ENCODE data around the gene UBALD1. TPM values are rescaled to one million over a fixed set of nuclear protein-coding genes. Genes with fewer than 3 reads are reported as not detected.

The UBALD1 gene
- total and polyA plus RNA-seq, 2 donors (not counting 3 experiments of a cell fraction or from before 2014, with no cell fraction given): 24.8 to 41.6 TPM

DNA sequence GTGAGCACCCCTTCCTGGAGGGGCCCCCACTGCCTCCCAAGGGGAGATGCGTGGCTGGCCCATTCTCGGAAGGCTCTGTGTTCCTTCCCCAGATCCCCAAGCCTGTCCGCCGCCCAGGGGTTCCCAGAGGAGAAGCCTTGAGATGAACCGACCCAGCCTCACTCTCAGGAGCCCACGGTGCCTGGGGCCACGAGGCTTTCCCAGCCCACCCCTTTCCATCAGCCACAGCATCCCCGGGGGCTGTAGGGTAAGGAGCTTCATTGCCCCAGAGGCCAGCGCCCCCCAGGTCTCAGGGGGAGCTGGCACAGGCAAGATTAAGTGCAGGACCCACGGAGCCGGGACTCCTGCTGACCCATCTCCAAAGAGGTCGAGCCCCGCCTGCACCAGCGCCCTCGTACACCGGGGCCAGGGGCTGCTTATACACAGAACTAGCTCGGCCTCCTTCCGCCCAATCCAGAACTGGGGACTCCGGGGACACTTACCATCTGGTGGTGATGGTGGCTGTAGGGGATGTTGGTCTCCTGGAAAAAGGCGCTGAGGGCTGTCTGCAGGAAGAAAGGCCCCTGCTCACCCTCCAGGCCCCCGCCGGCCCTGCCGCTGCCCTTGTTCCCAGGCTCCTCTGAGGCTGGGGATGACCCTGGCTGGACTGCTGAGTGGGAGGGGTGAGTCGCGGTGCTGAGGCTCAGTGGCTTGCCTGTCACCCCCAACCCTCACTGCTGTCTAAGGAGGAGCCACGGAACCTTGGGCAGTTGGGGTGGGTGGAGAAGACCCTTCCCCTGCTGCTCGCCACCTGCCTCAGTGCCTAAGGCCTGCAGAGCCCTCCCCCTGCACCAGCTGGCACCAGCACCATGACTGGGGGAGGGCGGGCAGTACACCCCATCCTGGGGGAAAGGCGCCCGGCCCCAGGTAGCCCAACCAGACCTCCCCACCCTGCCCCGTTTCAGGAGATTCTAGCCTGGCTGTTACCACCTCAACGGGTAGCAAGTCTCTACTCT, 4.4 kb downstream of the UBALD1 start:
- CTCF ChIA-PET: interaction anchor here (1.2 kb wide), 1 partner anchor 24 kb away, joined by 3 read pairs; no protein-coding TSS in a partner anchor
- POLR2A ChIA-PET: no interaction called here

More for the DNA sequence above, 4.4 kb downstream of the UBALD1 start:
- H3K27ac ChIP-seq (ENCODE audit: insufficient read depth, low read depth, low read length): no peak overlapping the region
- intact Hi-C loops (cut with micrococcal nuclease) (loop anchor here (5.0 kb wide), 2 partner anchors 73 to 347 kb away; partner anchors contain the start of genes CDIP1 and SEC14L5), dilution Hi-C loops (cut with MboI; ENCODE audit: extremely low pct_ligation_motif_present, low sequenced_read_pairs) (no loop called here)
- FAIRE-seq (no peak), DNase-seq (ENCODE audit: low read depth, low spot score) (no peak)
- no TSS peak for BruUV-seq (replicated peaks)
- no peak overlapping the region for H3K9ac ChIP-seq (replicated peaks; ENCODE audit: extremely low read depth, insufficient read depth, low read length)
- H3K9me1 ChIP-seq (replicated peaks; ENCODE audit: control insufficient read depth, extremely low read depth, insufficient read depth, low read length): no peaks in the 10 kb centered on the region
- peaks cover 0 to 7% of the 10 kb centered on the region in 2 experiments for H3K36me3 ChIP-seq (ENCODE audit: control insufficient read depth in 2 of 2, extremely low read depth in 1 of 2, insufficient read depth in 2 of 2, low read length in 2 of 2)
- TF ChIP-seq POLR2A (IDR thresholded peaks at IDR 0.05; ENCODE audit: low read depth, low read length) (no peak), EZH2 (IDR thresholded peaks at IDR 0.05; ENCODE audit: borderline replicate concordance, low read depth, low read length, severe bottlenecking) (no peak), GATA2 (IDR thresholded peaks at IDR 0.05; ENCODE audit: insufficient read depth, insufficient read length, low read depth, low read length) (no peak), JUN (IDR thresholded peaks at IDR 0.05; ENCODE audit: borderline replicate concordance, insufficient read depth, insufficient read length, low read depth) (no peak), POLR2AphosphoS5 (IDR thresholded peaks at IDR 0.05; ENCODE audit: insufficient read depth, low read depth, low read length) (no peak), FOS (IDR thresholded peaks at IDR 0.05; ENCODE audit: borderline replicate concordance, insufficient read depth, low read length) (no peak), MYC (IDR thresholded peaks at IDR 0.05; ENCODE audit: low read depth, low read length) (no peak)
- TF ChIP-seq, protein P1, sequence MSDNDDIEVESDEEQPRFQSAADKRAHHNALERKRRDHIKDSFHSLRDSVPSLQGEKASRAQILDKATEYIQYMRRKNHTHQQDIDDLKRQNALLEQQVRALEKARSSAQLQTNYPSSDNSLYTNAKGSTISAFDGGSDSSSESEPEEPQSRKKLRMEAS (IDR thresholded peaks at IDR 0.05; ENCODE audit: insufficient read depth, insufficient read length): no peak
- TF ChIP-seq, protein P2, sequence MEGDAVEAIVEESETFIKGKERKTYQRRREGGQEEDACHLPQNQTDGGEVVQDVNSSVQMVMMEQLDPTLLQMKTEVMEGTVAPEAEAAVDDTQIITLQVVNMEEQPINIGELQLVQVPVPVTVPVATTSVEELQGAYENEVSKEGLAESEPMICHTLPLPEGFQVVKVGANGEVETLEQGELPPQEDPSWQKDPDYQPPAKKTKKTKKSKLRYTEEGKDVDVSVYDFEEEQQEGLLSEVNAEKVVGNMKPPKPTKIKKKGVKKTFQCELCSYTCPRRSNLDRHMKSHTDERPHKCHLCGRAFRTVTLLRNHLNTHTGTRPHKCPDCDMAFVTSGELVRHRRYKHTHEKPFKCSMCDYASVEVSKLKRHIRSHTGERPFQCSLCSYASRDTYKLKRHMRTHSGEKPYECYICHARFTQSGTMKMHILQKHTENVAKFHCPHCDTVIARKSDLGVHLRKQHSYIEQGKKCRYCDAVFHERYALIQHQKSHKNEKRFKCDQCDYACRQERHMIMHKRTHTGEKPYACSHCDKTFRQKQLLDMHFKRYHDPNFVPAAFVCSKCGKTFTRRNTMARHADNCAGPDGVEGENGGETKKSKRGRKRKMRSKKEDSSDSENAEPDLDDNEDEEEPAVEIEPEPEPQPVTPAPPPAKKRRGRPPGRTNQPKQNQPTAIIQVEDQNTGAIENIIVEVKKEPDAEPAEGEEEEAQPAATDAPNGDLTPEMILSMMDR (IDR thresholded peaks at IDR 0.05; ENCODE audit: extremely low read depth in 1 of 2, insufficient read depth in 1 of 2, low read depth in 1 of 2, low read length in 2 of 2): no peak
- no peaks in the 10 kb centered on the region for H3K9me3 ChIP-seq (replicated peaks; ENCODE audit: control insufficient read depth, insufficient read depth, low read length)
- no peak overlapping the region for H2AFZ ChIP-seq (ENCODE audit: low read depth, low read length)
- H3K27me3 ChIP-seq (ENCODE audit: control insufficient read depth in 2 of 2, insufficient read depth in 2 of 2, low read length in 2 of 2): no peaks in the 10 kb centered on the region
- H3K79me2 ChIP-seq (ENCODE audit: control insufficient read depth, insufficient read depth, low read length): peaks cover 19% of the 10 kb centered on the region
- no peak overlapping the region for H3K4me3 ChIP-seq (replicated peaks in 1 of 3; ENCODE audit: insufficient read depth in 1 of 3, low read depth in 1 of 3, low read length in 3 of 3)
- no peaks in the 10 kb centered on the region for H4K20me1 ChIP-seq (replicated peaks; ENCODE audit: control insufficient read depth, extremely low read depth, insufficient read depth, low read length)
- H3K4me1 ChIP-seq (ENCODE audit: control insufficient read depth, extremely low read depth, insufficient read depth, low read length): peaks cover 12% of the 10 kb centered on the region
- no peak overlapping the region for H3K4me2 ChIP-seq (ENCODE audit: insufficient read depth, low read length)
